Transverse colon (tissue), 4 donors: ENCODE data around the gene HOXD10.

ENCODE experiments used
- EP300 ChIP-seq: sonication (generic); formaldehyde crosslinking; IDR thresholded peaks from one replicate; pipeline ENCODE4 v1.6.1; 2017; ENCODE audit warnings: antibody characterized with exemption, low read depth
- POLR2A ChIP-seq: fragments of 450-650 bp; IDR thresholded peaks from one replicate; pipeline ENCODE4 v1.6.1; 2016; ENCODE audit warnings: antibody characterized with exemption, mild to moderate bottlenecking, moderate library complexity
- POLR2AphosphoS5 ChIP-seq, 3 donors: sonication (generic); formaldehyde crosslinking; IDR thresholded peaks; one replicate each; pipeline ENCODE4 v1.6.1; 2016; ENCODE audit warnings: antibody characterized with exemption in 3 of 3
- TF ChIP-seq, protein P1 (sequence below), 5 experiments: fragments of 200-600 bp in 3 of 5; fragments of 450-650 bp in 2 of 5; sonication (generic) in 3 of 5; IDR thresholded peaks; 1 replicate in 2 of 5; 2 replicates in 3 of 5; pipeline ENCODE4 v1.5.1; 2016 to 2017; ENCODE audit warnings: antibody characterized with exemption in 5 of 5, inconsistent platforms in 3 of 5, mild to moderate bottlenecking in 2 of 5, moderate library complexity in 1 of 5

GRCh38 chr2:176125772-176126054 is 9.1 kb downstream of the HOXD10 start:
- no peak for TF ChIP-seq POLR2A
- TF ChIP-seq, protein P1, sequence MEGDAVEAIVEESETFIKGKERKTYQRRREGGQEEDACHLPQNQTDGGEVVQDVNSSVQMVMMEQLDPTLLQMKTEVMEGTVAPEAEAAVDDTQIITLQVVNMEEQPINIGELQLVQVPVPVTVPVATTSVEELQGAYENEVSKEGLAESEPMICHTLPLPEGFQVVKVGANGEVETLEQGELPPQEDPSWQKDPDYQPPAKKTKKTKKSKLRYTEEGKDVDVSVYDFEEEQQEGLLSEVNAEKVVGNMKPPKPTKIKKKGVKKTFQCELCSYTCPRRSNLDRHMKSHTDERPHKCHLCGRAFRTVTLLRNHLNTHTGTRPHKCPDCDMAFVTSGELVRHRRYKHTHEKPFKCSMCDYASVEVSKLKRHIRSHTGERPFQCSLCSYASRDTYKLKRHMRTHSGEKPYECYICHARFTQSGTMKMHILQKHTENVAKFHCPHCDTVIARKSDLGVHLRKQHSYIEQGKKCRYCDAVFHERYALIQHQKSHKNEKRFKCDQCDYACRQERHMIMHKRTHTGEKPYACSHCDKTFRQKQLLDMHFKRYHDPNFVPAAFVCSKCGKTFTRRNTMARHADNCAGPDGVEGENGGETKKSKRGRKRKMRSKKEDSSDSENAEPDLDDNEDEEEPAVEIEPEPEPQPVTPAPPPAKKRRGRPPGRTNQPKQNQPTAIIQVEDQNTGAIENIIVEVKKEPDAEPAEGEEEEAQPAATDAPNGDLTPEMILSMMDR (IDR thresholded peaks at IDR 0.05) = no peak
- TF ChIP-seq POLR2AphosphoS5 (IDR thresholded peaks at IDR 0.05) = no peak
- TF ChIP-seq EP300 = no peak
